ENCODE results near the gene RTN4IP1.
"Not testable (repeated sequence)": the region's sequence is repeated elsewhere in the genome, so short reads cannot be mapped to it uniquely, and the experiment has no call there.

The RTN4IP1 gene

DNA sequence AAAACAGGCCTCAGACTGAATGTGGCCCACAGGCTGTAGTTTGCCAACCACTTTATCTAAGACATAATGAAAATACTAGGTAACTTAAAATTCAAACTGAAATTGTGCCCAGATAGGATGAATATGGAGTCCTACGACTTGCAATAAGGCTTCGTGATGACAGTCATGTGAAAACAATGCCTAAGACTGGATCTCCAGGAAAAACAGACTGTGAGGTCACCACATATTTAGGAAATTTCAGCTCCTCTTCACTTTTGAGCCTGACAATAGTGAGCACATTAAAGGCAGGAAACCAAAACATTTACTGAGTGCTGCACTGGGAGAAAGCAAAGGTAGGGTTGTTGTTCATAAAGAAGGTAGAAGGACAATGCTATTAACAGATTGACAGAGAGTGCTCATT, 50.0 kb downstream of the RTN4IP1 start:
- no peak for DNase-seq

DNA sequence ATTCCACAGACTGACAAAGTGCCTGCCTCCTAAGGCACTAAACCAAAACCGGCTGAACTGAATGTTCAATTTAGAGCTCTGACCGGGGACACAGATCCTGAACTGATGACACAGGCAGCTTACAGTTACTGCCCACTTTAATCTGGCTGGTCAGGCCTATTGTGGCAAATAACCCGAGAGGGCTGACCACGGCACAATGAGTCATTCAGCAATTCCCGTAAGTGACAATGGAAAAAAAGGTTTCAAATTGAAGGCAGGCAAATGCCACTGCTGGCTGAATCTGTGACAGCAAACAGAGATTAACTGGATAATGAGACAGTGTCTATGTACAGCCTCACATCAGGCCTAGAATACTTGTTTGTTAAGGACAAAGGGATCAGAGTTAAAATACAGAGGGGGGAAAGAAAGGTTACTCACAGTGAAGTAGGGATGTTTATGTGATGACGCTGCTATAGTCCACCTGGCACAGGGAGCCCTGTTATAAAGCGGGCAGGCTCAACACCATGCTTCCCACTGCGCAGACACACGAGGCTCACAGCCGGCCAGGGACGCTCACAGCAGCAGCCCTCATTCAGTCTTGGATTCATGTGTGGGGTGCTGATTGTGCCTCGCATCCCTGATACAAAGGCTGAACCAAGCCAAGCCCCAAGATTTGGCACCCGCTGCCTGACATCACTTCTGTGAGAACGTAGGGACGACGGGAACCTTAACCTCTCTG, 54.4 kb downstream of the RTN4IP1 start:
- DNase-seq = no peak

DNA sequence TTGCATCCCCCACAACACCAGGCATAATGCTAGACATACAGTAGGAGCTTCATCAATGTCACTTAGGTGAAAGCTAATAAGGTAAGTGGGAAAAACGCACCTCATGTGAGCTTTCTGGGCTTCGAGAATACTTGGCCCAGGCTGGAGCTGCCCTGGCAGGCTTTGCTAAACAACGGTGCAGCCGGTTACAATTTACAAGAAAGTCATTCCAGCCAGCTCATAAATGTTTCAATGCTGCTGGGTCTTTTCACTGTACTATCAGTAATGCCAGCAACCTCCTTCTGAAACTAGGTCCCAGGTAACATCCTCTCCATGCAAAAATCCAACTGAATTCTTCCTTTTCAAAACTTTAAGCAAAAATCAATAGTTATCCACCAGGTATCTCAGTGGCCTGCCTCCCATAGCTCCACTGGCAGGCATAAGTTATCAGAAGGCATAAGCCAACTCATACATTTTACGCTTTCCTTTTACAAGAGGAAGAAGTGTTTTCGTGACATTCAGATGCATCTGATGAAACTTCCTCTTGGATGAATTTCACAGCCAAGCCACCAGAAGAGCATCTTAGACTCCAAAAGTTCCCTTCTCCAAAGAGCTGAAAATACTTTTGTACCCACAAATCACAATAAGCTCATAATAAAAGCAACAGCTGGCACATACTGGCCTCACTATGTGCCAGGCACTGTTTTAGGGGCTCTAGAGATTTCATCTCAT, 56.3 kb downstream of the RTN4IP1 start:
- no peak for DNase-seq

GRCh38 chr6:106572436-106572835, 56.9 kb downstream of the RTN4IP1 start:
- DNase-seq = peak; percentile 20

GRCh38 chr6:106569428-106569827, 59.9 kb downstream of the RTN4IP1 start:
- no peak for DNase-seq

GRCh38 chr6:106568530-106568929, 60.8 kb downstream of the RTN4IP1 start:
- DNase-seq = no peak

DNA sequence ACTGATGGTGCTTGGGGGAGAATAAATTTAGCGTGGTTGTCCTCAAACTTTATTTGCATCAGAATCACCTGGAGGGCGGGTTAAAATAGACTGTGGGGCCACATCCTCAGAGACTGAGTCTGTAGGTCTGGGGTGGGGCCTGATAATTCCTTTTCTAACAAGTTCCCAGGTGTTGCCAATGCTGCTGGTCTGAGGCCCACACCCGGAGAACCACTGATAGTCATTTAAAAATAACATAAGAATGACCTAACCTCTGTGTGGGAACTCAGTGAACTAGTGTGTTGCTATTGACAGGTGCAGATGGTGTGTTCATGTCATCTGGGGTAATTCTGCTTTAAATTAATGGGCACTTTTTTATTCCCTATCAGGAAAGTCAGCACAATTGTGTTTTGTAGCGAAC, 64.8 kb downstream of the RTN4IP1 start:
- no peak for DNase-seq

DNA sequence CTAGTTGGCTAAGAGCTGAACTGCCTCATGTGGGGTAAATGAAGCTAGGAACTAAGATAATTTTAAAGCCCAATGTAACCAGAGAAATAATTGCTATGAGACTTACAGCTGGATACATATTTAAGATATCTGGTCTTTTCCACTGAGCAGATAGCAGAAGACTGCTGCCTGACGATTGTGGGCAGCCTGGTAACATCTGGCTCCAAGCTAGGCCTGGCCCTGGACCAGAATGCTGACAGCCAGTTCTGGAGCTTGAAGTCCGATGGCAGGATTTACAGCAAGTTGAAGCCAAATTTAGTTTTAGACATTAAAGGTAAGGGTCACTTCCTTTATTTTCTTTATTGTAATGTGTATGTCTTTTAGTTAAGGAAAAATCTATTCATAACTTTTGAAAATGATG, 65.7 kb downstream of the RTN4IP1 start:
- no peak for DNase-seq

GRCh38 chr6:106561686-106562405, 67.5 kb downstream of the RTN4IP1 start:
- no peak for DNase-seq

- DNase-seq = no peak
Observed at GRCh38 chr6:106560996-106561685, 68.2 kb downstream of the RTN4IP1 start.

- not testable (repeated sequence) for DNase-seq
Observed at GRCh38 chr6:106559659-106560058, 69.6 kb downstream of the RTN4IP1 start.

- no peak for DNase-seq
Observed at GRCh38 chr6:106558364-106558763, 70.9 kb downstream of the RTN4IP1 start.

DNA sequence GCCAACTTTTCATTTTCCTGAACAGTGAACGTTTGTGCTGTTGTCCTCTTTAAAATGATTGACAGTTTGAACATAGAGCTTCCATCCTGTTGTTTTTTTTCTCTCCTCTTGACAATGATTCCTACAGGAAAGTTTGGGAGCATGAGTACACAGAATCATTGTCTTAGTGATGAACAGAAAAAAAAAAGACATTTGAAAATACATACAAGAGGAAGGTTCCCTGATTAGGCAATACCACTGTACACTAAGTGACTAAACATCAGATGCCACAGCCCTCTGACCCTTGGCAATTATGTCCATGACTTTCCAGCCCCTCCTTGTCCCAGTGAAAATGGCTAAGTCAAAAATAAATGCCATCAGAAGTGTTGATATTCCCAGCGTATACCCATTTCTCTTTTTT, 71.5 kb downstream of the RTN4IP1 start:
- no peak for DNase-seq

- no peak for DNase-seq
Observed at GRCh38 chr6:106556368-106556960, 72.8 kb downstream of the RTN4IP1 start.

- no peak for DNase-seq
Observed at GRCh38 chr6:106555767-106556166, 73.5 kb downstream of the RTN4IP1 start.

DNA sequence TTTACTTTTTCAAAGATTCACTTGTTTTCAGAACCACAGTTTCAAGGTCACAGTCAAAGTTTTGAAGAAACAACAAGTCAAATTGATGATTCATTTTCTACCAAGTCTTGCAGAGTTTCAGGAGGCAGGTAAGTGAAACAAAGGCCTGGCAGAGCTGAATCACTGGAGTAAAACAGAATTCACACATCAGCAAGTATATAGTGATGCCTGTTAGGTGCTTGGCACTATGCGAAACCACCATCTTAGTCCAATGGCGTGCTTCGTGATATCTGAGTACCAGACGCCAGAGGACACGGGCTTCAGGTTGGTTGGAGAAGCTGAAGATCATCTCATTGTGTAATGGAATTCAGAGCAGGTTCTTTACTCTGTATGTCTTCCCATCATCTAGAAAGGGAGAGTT, 75.9 kb downstream of the RTN4IP1 start:
- DNase-seq = no peak

DNA sequence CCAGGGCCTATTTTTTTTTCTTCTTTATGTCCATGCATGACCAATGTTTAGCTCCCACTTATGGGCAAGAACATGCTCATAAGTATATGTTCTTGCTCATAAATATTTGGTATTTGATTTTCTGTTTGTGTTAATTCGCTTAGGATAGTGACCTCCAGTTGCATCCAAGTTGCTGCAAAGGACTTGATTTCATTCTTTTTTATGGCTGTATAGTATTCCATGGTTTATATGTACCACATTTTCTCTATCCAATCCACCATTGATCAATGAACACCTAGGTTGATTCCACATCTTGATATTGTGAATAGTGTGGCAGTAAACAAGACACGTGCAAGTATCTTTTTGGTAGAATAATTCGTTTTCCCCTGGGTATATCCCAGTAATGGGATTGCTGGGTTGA, 78.1 kb downstream of the RTN4IP1 start:
- DNase-seq = no peak

- no peak for DNase-seq
Observed at GRCh38 chr6:106549521-106549920, 79.8 kb downstream of the RTN4IP1 start.

DNA sequence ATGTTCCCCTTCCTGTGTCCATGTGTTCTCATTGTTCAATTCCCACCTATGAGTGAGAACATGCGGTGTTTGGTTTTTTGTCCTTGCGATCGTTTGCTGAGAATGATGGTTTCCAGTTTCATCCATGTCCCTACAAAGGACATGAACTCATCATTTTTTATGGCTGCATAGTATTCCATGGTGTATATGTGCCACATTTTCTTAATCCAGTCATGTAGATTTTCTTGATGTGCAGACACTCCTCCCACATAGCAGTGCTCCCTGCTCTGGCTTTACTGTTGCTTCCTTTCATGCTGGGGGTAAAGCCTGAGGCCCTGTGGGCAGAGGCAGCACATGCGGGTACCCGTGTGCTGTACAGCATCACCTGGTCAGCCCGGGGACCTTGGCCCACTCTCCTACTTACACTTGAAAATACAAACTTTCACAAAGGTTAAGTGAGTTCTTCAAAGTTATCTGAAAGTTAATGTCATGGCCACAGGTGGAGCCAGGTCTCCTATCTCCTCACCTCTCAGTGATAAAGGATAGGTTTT, 80.3 kb downstream of the RTN4IP1 start:
- not testable (repeated sequence) for DNase-seq

DNA sequence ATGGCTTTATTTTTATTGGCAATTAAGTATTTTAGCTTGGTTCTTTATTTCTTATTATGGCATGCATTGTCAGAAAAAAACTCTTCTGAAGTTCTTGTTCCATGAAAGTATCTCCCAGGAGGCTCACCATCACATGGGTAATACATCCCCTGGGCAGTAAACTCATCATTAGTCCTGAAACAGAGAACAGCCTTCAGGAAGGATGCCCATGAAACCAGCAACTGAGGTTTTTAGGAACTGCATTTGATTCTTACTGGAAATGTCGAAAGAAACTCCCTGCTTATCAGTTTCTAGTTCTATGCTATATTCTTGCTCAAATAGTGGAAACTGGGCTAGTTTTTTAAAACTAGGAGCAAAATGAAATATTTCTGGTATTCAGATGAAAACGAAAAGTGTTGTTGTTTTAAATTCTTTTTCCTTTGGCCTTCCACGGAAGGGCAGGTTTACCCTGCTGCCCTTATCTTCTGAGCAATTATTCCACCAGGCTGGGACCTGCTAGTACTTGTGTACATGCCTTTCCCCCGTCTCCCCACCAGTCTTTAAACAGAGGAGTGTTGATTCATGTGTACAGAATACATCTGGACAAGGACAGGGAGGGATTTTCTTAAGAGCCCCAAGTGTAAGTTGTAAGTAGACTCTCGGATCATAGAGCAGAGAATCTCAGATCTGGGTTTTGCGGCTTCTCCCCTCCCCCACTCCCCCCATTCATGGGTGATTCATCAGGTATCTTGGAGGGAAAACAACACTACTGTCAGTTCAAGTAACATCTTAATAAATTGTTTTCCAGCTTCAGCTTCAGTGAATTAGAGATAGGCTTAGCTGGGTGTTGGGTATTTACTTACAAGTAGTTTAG, 81.5 kb downstream of the RTN4IP1 start:
- no peak for DNase-seq

DNA sequence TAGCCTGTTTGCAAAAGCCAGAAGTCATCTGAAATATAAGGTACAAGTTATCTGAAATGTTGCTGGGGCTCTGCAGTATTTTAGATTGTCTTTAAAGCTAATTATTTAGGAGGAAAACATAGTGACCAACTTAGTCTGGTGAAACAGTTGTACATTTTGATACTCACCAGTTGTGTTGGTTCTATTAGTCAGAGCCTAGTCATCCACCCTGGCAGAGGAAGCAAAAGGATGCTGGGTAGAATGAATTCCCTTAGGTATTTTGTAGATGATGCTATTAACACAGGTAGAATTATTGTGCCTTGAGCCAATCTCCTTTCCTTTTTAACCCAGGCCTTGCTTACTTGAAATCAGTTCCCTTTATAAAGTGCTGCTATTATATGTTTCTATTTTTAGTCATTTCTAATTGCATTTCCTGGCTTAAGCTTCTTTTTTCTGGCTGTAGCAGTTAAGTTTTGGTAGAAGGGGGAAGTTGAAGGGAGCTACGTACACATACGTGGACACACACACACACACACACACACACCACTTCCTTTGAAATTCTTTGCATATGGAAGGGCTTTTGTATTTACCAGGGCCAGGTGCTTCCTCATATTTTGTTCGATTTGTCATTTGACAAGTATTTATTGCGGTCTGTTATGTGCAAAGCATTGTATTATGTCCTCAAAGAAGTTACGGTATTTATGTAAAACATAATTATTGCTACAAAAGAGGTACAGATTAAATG, 82.4 kb downstream of the RTN4IP1 start:
- DNase-seq = no peak
